ENCODE results near the gene ERO1B.

Gene ERO1B

DNA sequence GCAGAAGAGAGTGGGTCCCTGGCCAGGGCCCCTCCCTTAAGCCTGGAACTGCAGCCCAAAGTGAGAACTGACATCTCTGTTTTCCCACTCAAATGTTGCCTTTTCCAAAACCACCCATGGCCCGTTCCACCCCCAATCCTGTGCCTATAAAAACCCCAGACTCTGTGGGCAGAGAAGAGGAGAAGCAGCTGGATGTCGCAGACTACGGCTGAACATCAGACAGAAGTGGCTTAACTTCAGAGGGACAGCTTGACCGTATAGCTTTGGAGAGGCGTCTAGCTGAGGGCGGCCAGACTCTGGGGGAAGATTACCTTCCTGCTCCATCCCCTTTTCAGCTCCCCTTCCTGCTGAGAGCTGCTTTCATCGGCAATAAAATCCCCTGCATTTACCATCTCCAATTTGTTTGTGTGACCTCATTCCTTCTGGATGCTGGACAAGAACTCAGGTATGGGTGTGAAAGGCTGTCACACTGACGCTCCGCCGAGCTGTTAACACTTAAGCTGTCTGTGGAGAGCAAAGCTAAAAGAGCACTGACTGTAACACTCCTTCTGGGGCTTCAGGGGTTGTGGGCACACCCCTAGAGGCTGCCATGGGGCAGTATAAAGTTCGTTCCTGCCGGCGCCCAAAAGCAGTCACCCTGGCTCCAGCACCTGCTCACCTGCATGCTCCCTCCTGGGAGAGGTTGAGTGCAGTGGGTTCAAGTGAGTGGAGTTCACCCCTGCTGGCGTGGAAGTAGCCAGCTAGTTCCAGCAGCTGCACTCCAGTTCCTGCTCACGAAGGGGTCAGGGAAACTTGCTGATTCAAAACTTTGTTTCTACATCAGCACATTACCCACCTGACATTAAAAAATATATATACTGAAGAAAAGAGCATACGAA lies 19.6 kb upstream of the ERO1B start:
- DNase-seq (ENCODE audit: low read depth in 2 of 2), result no peak

- no peak for DNase-seq (ENCODE audit: low read depth in 2 of 2)
Measured at GRCh38 chr1:236297161-236297560, 15.4 kb upstream of the ERO1B start.

GRCh38 chr1:236292425-236292824 lies 10.7 kb upstream of the ERO1B start:
- no peak for DNase-seq (ENCODE audit: low read depth in 2 of 2)

- DNase-seq (ENCODE audit: low read depth in 2 of 2), result no peak
Measured at GRCh38 chr1:236289492-236290131, 7.9 kb upstream of the ERO1B start.

DNA sequence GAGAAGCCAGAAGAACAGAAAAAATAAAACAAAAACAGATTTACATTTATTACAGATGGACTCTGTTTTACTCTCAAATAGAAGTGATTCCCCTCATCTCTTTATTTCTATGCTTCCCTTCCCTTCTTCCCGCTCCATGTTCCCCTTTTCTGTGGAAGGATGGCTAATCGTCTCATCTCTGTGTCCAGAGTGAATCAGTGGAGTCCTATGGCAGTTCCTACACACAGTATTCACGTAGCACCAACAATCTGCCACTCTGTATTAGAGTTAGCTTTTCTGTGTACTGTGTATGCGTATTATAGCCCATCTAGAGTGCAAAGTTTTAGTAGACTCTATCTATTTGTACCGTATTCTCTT lies 6.8 kb upstream of the ERO1B start:
- DNase-seq (ENCODE audit: low read depth in 2 of 2), result no peak

- DNase-seq (ENCODE audit: low read depth in 2 of 2), result peak; percentile 14
Measured at GRCh38 chr1:236287757-236288619, 6.2 kb upstream of the ERO1B start.

DNA sequence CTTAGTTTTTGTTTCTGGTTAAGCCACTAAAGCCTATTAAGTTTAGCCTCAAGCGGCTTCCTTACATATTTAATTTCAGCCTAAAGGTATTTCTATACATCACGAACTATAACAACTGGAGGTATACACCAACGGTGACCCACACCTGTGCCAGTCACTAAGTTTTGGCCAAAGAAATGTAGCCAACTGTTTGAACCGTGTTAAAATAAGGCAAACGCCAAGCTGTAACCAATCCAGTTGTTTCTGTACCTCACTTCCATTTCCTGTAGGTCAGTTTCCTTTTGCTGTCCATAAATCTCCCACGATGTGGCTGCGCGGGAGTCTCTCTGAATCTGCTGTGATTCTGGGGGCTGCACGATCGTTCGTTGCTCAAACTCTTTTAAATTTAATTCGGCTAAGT lies 5.6 kb upstream of the ERO1B start:
- no peak for DNase-seq (ENCODE audit: low read depth in 2 of 2)

DNA sequence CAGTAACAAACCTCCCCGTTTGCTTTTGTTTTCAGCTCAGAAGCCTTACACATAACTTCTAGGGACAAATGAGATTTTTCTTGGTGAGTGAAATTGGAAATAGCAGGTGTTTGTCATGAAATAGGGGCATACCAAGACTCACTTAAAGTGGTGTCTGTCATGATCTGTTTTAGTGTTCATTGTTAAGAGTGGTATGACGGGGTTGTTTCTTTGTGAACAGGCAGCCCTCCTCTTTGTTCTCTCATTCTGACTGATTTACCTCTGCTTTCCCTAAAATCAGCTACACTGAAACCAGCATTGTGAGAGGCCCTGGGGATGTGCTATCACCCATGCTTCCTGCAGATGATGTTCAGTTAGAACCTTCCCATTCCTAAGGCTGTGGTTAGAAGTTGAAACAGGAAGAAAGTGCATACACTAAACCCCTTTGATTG lies 2.5 kb upstream of the ERO1B start:
- DNase-seq (ENCODE audit: low read depth in 2 of 2), result no peak

- DNase-seq (ENCODE audit: low read depth in 2 of 2), result no peak
Measured at GRCh38 chr1:236282719-236283118, 961 bp upstream of the ERO1B start.

- peak in 1 of 2 experiments; percentile 0 for DNase-seq (ENCODE audit: low read depth in 2 of 2)
Measured at GRCh38 chr1:236282425-236282716, 613 bp upstream of the ERO1B start.

- DNase-seq (ENCODE audit: low read depth in 2 of 2), result no peak
Measured at GRCh38 chr1:236281198-236281653, 532 bp downstream of the ERO1B start.

DNA sequence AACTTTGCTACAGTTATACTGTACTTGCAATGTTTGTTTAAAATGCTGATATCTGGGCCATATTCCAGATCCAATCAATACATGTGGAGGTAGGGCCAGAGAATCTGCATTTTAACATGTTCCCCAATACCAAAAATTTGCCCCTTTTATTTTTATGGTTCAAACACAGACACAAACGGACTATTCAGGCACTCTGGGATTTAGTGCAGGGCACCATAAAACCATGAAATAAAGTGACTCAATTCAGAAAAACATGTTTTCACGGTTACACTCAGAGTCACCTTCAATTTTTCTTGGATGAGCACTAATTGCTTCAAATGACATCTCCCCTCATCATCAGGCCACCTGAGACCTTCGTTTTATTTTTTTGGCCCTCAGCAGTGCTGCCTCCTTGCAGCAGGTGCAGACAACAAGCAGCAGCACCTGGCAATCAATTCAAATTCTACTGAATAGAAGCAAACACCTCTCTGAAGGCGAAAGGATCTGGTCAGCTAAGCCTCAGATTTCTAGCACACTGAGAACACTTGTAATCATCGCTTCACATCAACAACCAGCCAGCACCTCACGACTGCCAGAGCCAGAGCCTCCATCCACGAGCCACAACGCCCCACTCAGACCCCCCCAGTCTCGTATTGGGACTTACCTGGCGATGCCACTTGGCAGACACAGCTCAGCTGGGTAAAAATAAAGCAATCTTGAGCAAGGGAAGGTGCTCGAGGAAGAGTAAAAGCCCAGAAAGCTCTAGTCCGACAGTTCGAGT lies 1.1 kb downstream of the ERO1B start:
- no peak for DNase-seq (ENCODE audit: low read depth in 2 of 2)

GRCh38 chr1:236275586-236275985 lies 6.2 kb downstream of the ERO1B start:
- no peak for DNase-seq (ENCODE audit: low read depth in 2 of 2)

- DNase-seq (ENCODE audit: low read depth in 2 of 2), result no peak
Measured at GRCh38 chr1:236275061-236275460, 6.7 kb downstream of the ERO1B start.

- DNase-seq (ENCODE audit: low read depth in 2 of 2), result no peak
Measured at GRCh38 chr1:236273358-236273757, 8.4 kb downstream of the ERO1B start.

- no peak for DNase-seq (ENCODE audit: low read depth in 2 of 2)
Measured at GRCh38 chr1:236269439-236269838, 12.3 kb downstream of the ERO1B start.

- no peak for DNase-seq (ENCODE audit: low read depth in 2 of 2)
Measured at GRCh38 chr1:236261898-236262297, 19.9 kb downstream of the ERO1B start.

DNA sequence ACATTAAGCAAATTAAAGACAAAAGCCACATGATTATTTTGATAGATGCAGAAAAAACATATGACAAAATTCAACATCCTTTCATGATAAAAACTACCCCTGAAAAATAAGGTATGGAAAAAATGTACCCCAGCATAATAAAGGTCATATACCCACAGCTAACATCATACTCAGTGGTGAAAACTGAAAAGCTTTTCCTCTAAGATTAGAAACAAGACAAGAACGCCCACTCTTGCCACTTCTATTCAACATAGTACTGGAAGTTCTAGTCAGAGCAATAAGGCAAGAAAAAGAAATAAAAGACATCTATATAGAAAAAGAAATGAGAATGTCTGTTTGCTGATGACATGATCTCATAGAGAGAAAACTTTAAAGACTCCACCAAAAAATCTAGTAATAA lies 20.7 kb downstream of the ERO1B start:
- no peak for DNase-seq (ENCODE audit: low read depth in 2 of 2)

DNA sequence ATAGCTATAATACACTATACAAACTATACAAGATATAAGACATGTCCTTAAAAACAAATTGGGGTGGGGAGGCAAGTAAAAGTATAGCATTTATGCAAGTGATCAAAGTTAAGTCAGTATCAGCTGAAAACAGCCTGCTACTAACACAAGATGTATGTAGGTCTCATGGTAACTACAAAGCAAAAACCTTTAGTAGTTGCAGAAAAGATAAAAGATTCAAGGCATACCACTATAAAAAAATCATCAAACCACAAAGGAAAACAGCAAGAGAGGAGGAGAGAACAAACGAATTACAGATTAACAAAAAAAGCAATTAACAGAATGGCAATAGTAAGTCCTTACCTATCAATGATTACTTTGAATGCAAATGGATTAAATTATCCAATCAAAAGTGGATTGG lies 22.7 kb downstream of the ERO1B start:
- no peak for DNase-seq (ENCODE audit: low read depth in 2 of 2)

DNA sequence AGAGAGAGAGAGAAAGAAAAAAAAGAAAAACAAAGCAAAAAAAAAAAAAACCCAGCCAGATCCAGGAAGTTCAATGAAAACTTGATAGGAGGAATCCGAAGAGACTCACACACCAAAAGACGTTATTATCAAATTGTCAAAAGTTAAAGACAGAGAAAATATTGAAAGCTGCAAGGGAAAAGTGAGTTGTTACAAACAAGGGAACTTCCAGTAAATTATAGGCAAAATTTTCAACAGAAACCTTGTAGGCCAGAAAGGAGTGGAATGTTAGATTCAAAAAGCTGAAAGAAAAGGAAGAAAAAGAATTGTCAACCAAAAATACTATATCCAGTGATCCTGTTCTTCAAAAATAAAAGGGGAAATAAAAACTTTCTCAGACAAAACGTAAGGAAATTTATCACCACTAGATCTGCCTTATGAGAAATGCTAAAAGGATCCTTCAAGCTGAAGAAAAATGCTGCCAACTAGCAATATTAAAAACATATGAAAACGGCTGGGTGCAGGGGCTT lies 23.6 kb downstream of the ERO1B start:
- no peak for DNase-seq (ENCODE audit: low read depth in 2 of 2)

GRCh38 chr1:236257216-236257615 lies 24.5 kb downstream of the ERO1B start:
- DNase-seq (ENCODE audit: low read depth in 2 of 2), result no peak

Data from fibroblast of skin of left quadriceps (primary cell).